ENCODE data around the gene FASLG.

DNA sequence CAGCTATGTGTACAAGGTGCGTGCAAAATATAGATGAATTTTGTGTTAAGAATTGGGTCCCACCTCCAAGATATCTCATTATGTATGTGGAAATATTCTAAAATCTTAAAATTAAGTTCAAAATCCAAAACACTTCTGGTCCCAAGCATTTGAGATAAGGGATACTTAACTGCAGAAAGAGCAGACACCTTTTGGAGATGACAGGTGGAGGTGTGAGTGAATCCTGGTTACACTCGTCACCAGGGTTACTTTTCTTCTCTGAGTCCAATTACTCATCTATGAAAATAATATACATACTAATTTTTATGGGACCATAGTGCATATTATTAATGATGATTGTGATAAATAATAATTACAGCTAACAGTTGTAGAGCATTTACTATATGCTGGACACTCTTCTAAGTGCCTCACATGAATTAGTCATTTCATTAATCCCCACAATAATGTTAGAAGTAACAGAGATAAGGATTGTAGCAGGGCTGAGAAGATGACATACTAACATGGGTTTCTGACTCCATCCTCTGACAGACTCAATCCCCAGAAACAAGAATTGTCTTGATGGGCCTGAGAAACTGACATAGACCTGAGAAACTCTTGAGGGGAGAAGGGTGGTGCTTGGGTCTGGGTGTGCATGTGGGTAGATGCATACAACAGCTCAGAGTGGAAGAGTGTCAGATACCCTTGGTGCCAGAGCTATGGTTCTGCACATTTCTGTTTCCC lies 8.3 kb upstream of the FASLG start:
- TF ChIP-seq, protein P1, sequence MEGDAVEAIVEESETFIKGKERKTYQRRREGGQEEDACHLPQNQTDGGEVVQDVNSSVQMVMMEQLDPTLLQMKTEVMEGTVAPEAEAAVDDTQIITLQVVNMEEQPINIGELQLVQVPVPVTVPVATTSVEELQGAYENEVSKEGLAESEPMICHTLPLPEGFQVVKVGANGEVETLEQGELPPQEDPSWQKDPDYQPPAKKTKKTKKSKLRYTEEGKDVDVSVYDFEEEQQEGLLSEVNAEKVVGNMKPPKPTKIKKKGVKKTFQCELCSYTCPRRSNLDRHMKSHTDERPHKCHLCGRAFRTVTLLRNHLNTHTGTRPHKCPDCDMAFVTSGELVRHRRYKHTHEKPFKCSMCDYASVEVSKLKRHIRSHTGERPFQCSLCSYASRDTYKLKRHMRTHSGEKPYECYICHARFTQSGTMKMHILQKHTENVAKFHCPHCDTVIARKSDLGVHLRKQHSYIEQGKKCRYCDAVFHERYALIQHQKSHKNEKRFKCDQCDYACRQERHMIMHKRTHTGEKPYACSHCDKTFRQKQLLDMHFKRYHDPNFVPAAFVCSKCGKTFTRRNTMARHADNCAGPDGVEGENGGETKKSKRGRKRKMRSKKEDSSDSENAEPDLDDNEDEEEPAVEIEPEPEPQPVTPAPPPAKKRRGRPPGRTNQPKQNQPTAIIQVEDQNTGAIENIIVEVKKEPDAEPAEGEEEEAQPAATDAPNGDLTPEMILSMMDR (IDR thresholded peaks at IDR 0.05) = no peak
- no peak for TF ChIP-seq POLR2A (IDR thresholded peaks at IDR 0.05)
- TF ChIP-seq EP300 (IDR thresholded peaks at IDR 0.05) = no peak

Data from ovary (tissue), 3 donors.